ENCODE data around the gene SMPDL3B. TPM values are rescaled to one million over a fixed set of nuclear protein-coding genes. Genes with fewer than 3 reads are reported as not detected.

SMPDL3B gene
- total RNA-seq, 4 donors from 2014 or later = 0.76 to 6.3 (median 1.9) TPM

DNA sequence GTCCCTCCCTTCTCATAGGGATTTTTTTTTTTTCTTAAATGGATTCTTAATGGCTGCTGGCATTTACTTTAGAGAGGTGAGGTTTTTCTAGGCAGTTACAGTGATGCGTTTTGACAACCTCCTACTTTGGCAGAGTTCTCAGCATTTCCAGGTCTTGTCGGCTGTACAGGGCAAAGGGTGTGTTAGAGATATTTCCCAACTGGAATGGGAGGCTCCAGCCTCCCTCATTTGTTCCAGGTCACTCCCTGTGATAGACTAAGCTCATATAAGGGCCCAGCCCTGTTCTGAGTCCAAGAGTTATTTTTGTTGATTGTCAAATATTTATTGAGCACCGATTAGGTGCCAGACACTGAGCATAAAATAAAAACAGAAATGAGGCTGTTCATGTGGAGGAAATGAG is 17.3 kb downstream of the SMPDL3B start:
- intact Hi-C loops (cut with DNase I) = no loop called here
- no peaks in the 10 kb centered on the region for H3K4me1 ChIP-seq
- 62 to 68% methylated on average over 2 to 3 of the region's 3 CpGs for WGBS, 2 donors
- no peaks in the 10 kb centered on the region for H3K27me3 ChIP-seq
- H3K36me3 ChIP-seq = no peaks in the 10 kb centered on the region
- no peak for DNase-seq
- no peak overlapping the region for H3K27ac ChIP-seq
- H3K9me3 ChIP-seq = no peaks in the 10 kb centered on the region
- no peak overlapping the region for H3K4me3 ChIP-seq
- TF ChIP-seq POLR2A (IDR thresholded peaks at IDR 0.05) = no peak
- TF ChIP-seq, protein P1, sequence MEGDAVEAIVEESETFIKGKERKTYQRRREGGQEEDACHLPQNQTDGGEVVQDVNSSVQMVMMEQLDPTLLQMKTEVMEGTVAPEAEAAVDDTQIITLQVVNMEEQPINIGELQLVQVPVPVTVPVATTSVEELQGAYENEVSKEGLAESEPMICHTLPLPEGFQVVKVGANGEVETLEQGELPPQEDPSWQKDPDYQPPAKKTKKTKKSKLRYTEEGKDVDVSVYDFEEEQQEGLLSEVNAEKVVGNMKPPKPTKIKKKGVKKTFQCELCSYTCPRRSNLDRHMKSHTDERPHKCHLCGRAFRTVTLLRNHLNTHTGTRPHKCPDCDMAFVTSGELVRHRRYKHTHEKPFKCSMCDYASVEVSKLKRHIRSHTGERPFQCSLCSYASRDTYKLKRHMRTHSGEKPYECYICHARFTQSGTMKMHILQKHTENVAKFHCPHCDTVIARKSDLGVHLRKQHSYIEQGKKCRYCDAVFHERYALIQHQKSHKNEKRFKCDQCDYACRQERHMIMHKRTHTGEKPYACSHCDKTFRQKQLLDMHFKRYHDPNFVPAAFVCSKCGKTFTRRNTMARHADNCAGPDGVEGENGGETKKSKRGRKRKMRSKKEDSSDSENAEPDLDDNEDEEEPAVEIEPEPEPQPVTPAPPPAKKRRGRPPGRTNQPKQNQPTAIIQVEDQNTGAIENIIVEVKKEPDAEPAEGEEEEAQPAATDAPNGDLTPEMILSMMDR (IDR thresholded peaks at IDR 0.05) = no peak

DNA sequence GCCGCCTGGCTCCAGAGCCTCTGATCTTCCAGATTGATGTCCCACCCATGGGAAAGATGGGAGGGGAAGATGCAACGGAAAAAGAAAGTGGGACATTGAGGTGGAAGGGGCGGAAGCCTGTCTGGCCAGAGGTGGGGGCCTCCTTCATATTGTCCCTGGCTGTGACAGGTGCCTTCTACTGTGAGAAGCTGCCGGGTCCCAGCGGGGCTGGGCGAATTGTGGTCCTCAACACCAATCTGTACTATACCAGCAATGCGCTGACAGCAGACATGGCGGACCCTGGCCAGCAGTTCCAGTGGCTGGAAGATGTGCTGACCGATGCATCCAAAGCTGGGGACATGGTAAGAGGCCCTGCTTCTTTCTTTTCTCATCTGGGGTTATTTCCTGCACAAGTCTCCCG is 19.4 kb downstream of the SMPDL3B start:
- Histone ChIP-seq H3K27ac (no peak overlapping the region), H3K36me3 (no peaks in the 10 kb centered on the region), H3K4me3 (no peak overlapping the region), H3K4me1 (peaks cover 0 to 6% (median 3%) of the 10 kb centered on the region in 3 donors), H3K27me3 (no peaks in the 10 kb centered on the region), H3K9me3 (no peaks in the 10 kb centered on the region)
- TF ChIP-seq, protein P1 (IDR thresholded peaks at IDR 0.05) = no peak
- TF ChIP-seq POLR2A (IDR thresholded peaks at IDR 0.05) = no peak
- intact Hi-C loops (cut with DNase I) = no loop called here
- no peak for DNase-seq
- WGBS, 2 donors = 91 to 96% methylated on average over 9 to 10 of the region's 10 CpGs

DNA sequence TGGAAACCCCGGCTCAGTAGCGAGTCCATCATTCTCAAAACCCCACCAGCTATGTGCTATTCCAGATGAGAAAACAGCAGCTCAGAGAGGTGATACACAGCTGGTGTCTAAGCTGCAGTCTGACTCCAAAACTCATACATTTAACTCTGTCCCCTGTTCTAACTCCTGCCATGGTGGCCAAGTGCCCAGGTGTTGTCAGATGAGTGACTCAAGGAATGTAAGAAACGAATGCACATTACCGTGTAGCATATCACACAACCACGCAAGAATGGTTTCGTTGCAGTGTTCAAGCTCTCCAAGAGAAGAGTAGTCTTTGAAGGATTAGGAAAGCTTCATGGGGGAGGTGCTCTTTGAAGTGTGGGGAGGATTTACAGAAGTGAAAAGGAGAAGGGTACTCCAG is 20.3 kb downstream of the SMPDL3B start:
- Histone ChIP-seq H3K4me3 (no peak overlapping the region), H3K27ac (no peak overlapping the region), H3K36me3 (no peaks in the 10 kb centered on the region), H3K9me3 (no peaks in the 10 kb centered on the region), H3K27me3 (no peaks in the 10 kb centered on the region), H3K4me1 (peaks cover under 1 to 9% (median 4%) of the 10 kb centered on the region in 3 donors)
- TF ChIP-seq POLR2A (IDR thresholded peaks at IDR 0.05) = no peak
- TF ChIP-seq, protein P1 (IDR thresholded peaks at IDR 0.05) = no peak
- DNase-seq = no peak
- 58 to 75% methylated on average over 4 to 5 of the region's 6 CpGs for WGBS, 2 donors
- intact Hi-C loops (cut with DNase I) = no loop called here

DNA sequence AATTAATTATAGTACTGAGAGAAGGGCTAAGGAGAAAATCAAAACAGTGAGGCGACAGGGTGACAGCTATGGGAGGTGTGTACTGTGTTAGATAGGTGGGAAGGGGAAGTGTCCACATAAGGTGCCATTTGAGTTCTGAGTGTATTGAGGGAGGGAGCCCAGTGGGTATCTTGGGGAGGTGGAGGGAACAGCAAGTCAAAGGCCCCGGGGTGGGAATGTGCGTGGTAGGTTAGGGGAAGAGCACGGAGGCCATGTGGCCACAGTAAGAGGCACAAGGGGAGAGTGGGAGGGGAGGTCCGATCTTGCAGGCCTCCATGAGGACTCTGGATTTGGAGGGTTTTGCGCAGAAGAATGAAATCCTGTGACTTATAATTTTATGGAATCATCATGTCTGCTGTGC is 22.0 kb downstream of the SMPDL3B start:
- H3K36me3 ChIP-seq = no peaks in the 10 kb centered on the region
- DNase-seq = no peak
- intact Hi-C loops (cut with DNase I) = no loop called here
- 88% methylated on average over 6 of the region's 6 CpGs for WGBS, 2 donors
- TF ChIP-seq, protein P1 (IDR thresholded peaks at IDR 0.05) = no peak
- TF ChIP-seq POLR2A (IDR thresholded peaks at IDR 0.05) = no peak
- peaks cover 16 to 26% (median 20%) of the 10 kb centered on the region in 3 donors for H3K4me1 ChIP-seq
- H3K27ac ChIP-seq = no peak overlapping the region
- no peaks in the 10 kb centered on the region for H3K27me3 ChIP-seq
- H3K9me3 ChIP-seq = no peaks in the 10 kb centered on the region
- no peak overlapping the region for H3K4me3 ChIP-seq

DNA sequence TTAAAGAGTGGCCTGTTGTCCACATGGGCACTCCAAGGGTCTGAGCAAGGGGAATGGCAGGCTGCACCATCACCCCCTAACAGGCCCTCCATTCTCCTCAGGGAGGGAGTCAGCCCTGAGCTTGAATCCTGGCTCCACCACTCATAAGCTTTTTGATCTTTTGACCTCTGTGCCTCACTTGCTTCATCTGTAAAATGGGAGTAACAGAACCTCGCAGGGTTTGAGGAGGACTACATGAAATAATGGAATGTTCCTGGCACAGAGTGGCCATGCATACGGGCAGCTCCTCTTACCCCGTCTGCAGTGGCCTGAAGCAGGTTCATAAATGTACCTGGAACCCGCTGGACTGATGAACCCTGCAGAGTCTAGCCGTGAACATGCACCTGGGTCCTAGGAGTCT is 22.9 kb downstream of the SMPDL3B start:
- no peak for DNase-seq
- 89 to 94% methylated on average over 5 of the region's 5 CpGs for WGBS, 2 donors
- Histone ChIP-seq H3K4me3 (no peak overlapping the region), H3K36me3 (no peaks in the 10 kb centered on the region), H3K27ac (no peak overlapping the region), H3K4me1 (peaks cover 16 to 31% (median 21%) of the 10 kb centered on the region in 3 donors), H3K27me3 (no peaks in the 10 kb centered on the region), H3K9me3 (no peaks in the 10 kb centered on the region)
- intact Hi-C loops (cut with DNase I) = no loop called here
- no peak for TF ChIP-seq POLR2A (IDR thresholded peaks at IDR 0.05)
- TF ChIP-seq, protein P1 (IDR thresholded peaks at IDR 0.05) = no peak

Data from esophagus squamous epithelium (tissue), 5 donors.